Stimulated activated CD8-positive, alpha-beta memory T cell treated with anti-CD3 and anti-CD28 coated beads, Interleukin-12 subunit alpha, Interleukin-12 subunit beta, amount 100 ng/mL, for 1 hour (primary cell): ENCODE results near the gene NFYC.

Source experiments
- DNase-seq: peaks from one replicate; pipeline ENCODE4 v3.0.0-alpha.2; 2020; ENCODE audit warnings: low read depth

The NFYC gene

DNA sequence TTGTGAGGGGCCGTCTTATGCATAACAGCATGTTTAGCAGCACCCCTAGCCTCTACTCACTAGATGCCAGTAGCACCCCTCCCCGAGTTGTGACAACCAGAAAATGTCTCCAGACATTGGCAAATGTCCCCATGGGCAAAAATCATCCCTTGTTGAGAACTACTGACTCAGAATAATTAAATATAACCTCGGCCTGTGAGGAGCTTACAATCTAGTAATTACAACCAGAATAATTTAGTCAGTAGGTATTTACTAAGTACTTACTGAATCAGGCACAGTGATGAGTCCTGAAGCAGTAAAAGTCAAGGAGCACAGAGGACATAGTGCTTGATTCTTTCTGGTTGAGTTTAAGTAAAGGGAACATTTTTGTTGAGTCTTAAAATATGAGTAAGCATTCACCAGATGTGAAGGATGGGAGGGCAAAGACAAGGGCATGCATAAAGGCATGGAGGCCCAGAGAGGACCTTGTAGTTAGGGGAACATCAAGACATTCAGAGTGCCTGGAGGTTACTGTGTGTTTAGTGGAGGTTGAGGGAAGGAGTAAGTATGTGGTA, 48.0 kb downstream of the NFYC start:
- DNase-seq, result no peak

GRCh38 chr1:40740039-40740996, 48.8 kb downstream of the NFYC start:
- no peak for DNase-seq

DNA sequence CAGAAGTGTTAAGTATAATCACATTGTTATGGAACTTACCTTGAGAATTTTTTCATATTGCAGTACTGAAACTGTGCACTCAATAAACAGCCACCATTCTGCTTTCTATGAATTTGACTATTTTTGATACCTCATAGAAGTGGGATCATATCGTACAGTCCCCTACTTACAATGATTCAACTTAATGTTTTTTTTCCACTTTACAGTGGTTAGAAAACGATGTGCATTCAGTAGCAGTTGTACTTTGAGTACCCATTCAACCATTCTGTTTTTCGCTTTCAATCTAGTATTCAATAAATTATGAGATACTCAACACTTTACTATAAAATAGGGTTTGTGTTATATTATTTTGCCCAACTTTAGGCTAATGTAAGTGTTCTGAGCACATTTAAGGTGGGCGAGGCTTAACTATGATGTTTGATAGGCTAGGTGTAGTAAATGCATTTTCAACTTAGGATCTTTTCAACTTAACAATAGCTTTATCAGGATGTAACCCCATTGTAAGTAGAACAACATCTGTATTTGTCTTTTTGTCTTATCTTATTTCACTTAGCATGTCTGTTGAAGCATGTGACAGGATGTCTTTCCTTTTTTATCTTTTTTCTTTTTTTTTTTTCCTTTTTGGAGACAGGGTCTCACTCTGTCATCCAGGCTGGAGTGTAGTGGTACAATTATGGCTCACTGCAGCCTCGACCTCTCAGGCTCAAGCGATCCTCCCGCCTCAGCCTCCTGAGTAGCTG, 49.7 kb downstream of the NFYC start:
- no peak for DNase-seq

DNA sequence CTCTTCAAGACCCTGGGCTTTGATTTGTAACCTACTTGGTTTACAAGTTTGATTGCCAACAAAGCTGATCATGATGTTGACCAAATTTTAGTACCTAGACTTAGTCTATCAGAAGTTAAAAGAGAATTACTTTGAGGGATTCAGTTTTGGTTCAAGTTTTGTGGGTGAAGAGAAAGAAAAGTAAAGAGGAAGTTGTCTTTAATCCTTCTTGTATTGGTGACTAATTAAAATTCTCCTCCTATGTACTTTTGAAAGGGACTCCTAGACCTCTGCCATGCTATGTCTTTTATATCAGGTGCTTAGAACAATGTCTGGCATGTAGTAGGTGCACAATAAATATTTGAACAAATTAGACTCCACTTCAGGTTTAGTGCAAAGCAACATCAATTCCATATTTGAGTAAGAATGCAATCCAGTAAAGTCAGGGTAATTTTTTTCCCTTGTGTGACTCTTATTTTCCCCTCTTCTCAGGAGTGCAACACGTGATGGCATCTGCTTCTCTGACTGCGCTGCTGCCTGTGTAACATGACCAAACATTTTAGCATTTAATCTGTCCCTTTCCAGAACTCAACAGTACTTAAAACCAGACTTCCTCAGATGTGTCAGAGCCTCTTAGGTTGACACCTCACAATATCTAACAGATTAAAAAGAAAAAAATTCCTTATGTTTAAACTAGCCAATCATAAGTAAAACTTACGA, 51.0 kb downstream of the NFYC start:
- no peak for DNase-seq

GRCh38 chr1:40743452-40743851, 51.9 kb downstream of the NFYC start:
- DNase-seq, result no peak

DNA sequence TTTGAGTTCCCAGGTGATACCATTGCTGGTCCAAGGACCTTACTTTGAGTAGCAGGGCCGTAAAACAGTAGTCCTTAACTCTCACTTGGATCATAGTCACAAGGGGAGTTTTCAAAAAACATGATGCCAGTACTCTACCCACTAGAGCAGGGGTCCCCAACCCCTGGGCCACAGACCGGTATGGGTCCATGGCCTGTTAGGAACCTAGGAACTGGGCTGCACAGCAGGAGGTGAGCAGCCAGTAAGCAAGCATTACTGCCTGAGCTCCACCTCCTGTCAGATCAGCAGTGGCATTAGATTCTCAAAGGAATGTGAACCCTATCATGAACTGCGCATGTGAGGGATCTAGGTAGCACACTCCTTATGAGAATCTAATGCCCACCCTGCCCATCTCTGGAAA, 52.4 kb downstream of the NFYC start:
- DNase-seq, result no peak

- no peak for DNase-seq
Measured at GRCh38 chr1:40745176-40745575, 53.7 kb downstream of the NFYC start.

DNA sequence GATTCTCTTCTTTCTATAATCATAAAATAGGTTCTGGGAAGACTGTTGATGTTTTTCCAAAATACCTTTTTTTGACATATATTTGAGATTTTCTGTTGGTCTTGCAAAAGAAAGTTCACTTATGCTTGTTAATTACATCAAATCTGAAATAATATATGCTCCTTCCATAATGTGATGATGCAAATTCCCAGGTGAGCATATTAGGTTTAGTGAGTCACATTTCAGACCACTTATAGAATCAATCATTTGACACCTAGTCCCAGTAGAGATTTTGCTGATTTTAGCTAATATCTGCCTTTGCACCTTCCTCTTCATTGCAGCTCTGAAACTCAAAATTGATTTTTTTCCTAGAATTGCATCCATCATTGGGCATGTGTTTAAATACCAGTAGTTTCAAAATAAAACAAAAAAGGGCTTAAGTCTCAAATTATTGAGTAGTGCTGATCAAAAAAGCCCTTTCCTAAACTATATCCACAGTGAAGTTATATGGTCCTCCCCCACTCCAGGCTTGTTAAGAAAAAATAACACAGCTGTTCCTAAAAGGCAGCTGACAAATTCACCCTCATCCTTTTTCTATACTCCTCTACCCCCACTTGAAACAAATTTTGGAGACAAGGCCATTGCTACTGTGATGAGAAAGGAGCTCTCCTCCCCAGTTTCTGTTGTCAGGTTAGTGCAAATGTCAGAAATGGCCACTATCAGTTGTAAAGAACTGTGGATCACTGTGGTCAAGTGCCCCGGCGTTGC, 55.0 kb downstream of the NFYC start:
- DNase-seq, result no peak

DNA sequence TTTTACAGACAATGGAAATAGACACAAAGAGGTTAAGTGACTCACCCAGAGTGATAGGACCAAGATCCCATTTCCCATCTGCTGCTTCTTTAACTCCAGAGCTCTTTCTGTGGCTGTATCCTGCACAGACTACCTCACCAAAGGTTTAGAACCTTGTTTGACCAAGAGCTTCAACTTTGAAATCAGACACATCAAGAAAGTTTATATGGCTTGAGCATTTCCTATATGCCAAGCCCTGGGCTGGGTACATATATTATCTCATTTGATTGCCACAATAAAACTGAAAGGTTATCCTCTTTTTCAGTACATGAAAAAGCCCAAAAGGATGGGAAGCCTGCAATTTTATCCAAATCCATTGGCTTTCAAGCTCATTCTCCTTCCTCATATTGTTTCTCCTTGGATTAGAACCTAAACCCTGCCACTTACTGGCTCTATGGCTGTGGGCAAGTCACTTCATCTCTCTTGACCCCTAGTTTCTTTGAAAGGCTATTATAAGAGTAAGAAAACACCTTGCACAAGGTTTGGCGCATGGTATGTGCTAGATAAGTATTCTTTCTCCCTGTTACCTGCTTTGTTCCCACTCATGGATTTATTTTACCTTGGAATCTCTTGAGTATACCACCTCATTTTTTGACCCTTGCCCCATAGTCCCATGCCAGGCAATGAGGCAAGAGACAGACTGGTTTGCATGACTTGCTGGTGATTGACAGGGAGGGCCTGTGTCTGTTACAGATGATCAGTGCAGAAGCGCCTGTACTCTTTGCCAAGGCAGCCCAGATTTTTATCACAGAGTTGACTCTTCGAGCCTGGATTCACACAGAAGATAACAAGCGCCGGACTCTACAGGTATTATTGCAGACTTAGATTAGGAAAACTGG, 57.6 kb downstream of the NFYC start:
- no peak for DNase-seq

GRCh38 chr1:40749817-40750216, 58.3 kb downstream of the NFYC start:
- no peak for DNase-seq

GRCh38 chr1:40750451-40750908, 59.0 kb downstream of the NFYC start:
- no peak for DNase-seq

GRCh38 chr1:40751802-40752201, 60.3 kb downstream of the NFYC start:
- no peak for DNase-seq

DNA sequence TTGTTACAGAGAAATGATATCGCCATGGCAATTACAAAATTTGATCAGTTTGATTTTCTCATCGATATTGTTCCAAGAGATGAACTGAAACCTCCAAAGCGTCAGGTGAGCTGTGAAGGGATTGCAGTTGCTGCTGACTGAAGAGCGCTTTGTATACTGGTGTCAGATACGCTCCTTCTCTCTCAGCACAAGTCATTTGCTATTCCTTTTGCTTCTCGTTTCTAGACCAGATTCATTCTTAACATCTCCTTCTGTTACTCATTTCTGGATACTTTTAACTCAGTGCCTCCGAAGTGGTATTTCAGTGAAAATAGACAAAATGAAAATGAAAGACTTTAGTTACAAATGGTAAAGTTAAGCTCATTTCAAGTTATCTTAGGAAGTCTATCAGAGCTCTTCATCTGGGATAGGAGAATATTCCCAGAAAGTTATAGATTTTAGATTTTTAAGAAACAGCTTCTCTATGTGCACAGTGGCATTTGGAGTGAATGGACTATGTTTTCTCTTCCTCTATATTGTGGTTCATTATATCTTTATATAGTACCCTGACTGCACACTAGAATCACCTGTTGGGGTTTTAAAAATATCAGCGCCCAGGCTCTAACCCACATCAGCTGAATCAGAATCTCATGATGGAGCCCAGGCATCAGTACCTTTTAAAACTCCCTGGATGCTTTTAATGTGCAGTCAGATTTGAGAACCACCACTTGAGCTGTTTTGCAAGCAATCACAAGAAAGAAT, 61.8 kb downstream of the NFYC start:
- no peak for DNase-seq

DNA sequence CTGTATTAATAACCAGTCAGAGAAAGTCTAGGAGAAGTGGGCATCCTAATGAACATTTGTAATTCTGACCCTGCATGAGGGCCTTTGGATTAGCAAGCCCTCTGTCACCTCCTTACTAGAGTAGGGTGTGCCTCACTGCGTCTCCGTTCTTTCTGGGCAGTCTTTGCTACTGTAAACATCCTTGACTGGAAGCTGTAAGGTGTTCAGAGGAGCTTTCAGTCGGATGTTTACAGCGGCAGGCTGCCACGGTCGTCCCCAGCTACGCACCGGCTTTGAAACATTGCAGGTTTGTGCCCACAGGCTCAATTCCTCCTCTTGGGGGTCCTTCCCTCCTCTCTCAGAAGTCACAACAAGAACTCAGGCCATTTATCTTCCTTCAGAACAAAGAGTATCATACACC, 62.7 kb downstream of the NFYC start:
- no peak for DNase-seq

DNA sequence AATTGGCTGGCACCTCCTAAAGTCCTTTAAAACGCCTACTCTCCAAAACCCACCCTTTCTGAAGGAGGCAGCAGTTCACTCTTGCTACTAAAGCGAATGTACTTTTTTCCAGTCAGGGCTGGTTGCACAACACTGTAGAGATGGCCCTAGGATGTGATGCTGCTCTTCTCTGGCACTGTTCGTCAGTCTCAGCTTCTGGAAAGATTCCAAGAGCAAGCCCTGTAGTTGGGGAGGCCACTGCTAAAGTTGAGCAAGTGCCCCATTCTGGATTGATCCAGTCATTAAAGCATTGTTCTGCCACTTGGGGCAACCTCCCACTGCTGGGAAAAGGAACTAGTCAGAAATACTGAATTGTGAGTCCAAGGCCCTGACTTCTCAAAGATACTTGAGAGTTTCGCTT, 63.6 kb downstream of the NFYC start:
- no peak for DNase-seq

DNA sequence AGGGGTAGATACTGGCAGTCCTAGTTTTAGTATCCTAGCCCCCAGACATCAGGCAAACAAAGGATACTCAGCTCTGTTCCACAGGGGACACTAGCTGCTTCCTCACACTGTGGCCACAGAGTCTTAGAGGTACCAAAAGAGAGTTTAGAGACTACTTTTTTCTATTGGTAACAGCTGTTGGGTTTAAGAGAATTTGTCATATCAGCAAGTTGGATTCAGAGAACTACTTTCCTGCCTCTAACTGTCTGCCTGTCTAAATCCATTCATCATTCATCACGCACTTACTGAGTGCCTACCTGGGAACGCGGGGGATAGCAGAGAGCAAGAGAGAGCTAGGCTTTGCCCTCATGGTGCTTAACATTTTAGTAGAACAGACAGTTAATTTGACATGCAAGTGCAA, 65.0 kb downstream of the NFYC start:
- no peak for DNase-seq

DNA sequence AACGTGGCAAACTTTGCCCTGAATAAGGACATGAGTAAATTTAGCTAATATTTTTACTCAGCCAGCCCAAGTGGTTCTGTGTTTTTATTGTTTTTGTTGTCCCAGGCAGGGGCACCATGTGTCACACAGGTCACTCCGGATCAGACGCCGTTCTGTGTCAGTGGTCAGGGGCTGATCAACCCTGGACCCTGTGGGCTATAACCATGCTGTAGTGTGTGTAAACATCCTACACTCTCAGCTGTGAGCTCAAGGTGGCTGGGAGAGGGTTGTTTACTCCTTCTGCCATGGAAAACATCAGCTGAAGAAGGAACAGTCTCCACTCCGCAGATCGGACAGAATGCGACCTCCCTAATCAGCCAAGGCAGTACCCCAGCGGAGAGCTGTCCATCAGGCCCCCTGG, 65.6 kb downstream of the NFYC start:
- no peak for DNase-seq

DNA sequence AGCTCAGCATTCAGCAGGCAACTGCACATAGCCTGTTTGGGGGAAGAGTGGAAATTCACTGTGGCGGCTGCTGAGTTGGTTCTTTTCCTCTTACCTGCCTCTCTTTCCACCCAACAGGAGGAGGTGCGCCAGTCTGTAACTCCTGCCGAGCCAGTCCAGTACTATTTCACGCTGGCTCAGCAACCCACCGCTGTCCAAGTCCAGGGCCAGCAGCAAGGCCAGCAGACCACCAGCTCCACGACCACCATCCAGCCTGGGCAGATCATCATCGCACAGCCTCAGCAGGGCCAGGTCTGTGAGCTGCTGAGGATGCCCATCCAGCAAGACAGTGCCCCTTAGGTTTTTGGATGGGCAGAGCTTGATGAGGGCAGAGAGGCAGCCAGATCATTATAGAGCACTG, 66.5 kb downstream of the NFYC start:
- no peak for DNase-seq

DNA sequence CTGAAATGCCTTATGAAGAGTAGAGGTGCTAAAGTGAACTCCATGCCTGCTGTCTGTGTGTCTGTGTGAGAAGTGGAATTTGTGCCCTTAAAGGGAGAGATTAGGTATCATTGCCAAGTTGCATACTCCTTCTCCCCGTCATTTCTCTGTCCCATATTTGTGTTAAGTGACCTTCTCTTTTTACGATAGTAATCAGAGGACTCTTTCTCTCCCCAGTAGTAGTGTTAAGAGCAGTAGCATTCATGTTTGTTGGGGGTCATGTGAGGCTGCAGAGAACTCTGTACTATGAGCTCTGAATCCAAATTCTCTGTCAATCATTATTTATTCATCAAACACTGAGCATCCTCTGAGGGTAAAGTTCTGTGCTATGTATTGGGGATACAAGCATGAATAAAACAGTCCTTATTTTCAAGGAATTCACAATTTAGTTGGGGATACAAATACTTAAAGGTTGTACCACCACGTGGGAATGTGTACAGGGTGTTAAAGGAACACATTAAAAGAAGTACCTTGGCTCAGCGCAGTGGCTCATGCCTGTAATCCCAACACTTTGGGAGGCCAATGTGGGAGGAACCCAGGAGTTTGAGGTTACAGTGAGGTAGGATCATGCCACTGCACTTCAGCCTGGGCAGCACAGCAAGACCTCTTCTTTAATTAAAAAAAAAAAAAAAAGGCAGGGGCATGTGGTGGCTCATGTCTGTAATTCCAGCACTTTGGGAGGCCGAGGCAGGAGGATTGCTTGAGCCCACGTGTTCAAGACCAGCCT, 67.3 kb downstream of the NFYC start:
- no peak for DNase-seq
